Coronary artery (tissue), 2 donors: ENCODE data around the gene DRAP1.

Source experiments
- DNase-seq: peaks from one replicate; pipeline ENCODE4 v3.0.0-alpha.2; 2017; ENCODE audit warnings: low spot score
- H3K27ac ChIP-seq, 2 donors: fragments of 200-600 bp; sonication (generic); one replicate each; pipeline ENCODE4 v1.5.1; 2016 to 2019
- H3K4me3 ChIP-seq: fragments of 200-600 bp; sonication (generic); 2 replicates; pipeline ENCODE4 v1.5.1; 2016; ENCODE audit warnings: mild to moderate bottlenecking, moderate library complexity
- CTCF ChIP-seq: fragments of 200-600 bp; sonication (generic); IDR thresholded peaks from one replicate; pipeline ENCODE4 v1.5.1; 2019; ENCODE audit warnings: antibody characterized with exemption

Gene DRAP1

DNA sequence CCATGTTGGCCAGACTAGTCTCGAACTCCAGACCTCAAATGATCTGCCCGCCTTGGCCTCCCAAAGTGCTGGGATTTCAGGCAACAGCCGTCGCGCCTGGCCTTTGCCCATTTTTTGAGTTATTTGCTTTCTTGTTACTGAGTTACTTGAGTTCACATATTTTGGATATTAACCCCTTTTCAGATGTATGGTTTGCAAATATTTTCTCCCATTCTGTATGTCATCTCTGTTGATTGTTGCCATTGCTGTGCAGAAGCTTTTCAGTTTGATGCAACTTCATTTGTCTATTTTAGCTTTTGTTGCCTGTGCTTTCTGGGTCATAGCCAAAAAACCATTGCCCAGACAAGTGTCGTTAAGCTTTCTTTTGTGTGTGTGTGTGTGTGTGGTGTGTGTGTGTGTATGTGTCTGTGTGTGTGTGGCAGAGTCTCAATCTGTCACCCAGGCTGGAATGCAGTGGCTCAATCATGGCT lies 32.9 kb downstream of the DRAP1 start:
- no peak overlapping the region for H3K27ac ChIP-seq
- H3K4me3 ChIP-seq, result no peak overlapping the region
- DNase-seq, result no peak
- no peak for TF ChIP-seq CTCF

DNA sequence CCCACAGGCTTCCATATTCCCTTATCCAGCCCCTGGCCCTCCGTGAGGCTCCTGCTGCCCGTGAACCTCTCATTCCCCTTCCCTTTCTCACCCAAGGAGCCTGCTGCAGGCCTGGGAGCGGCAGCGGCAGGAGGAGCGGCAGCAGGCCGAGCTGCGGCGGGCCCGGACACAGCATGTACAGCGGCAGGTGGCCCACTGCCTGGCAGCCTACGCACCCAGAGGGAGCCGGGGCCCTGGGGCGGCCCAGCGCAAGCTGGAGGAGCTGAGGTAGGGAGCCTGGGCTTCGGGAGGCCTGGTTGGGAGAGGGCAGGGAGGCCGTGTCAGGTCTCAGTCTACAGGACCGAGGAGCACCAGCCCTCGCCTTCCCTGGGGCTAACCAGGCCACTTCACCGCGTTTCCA lies 34.2 kb downstream of the DRAP1 start:
- Histone ChIP-seq H3K4me3 (no peak overlapping the region), H3K27ac (no peak overlapping the region)
- no peak for DNase-seq
- no peak for TF ChIP-seq CTCF

DNA sequence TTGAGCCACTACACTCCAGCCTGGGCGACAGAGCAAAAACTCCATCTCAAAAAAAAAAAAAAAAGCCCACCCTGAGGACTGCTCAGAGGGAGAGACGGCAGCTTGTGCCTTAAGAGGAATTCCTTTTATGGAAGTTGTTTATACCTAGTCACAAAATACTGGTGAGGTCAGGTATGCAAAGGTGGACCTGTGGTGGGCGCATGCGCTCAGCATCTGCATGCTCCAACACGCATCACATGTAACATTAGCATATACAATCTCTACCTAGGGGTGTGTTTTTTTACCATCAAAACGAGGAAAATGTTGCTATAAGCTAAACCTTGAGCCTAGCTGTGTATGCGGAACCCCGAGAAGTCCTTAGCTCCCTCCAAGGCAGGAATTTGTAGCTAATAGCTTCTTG lies 35.5 kb downstream of the DRAP1 start:
- no peak for TF ChIP-seq CTCF
- no peak for DNase-seq
- H3K4me3 ChIP-seq, result no peak overlapping the region
- no peak overlapping the region for H3K27ac ChIP-seq

DNA sequence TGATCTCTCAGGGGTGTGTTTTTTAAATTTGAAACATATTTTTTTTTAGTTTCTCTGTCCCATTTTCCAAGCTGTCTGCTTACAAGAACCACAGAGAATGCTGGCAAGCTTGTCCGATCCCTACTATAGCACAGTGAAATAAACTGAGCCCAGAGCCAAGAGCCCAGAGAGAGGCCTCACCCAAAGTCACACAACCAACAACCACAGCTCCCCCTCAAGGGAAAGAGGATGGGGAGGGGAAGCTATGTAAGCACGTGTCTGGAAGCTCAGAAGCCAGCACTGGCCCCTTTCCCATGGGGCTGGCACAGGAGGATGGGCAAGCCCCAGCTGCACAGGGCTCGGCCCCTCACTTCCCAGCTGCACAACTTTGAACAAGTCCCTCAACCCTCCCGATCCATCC lies 39.1 kb downstream of the DRAP1 start:
- Histone ChIP-seq H3K27ac (no peak overlapping the region), H3K4me3 (no peak overlapping the region)
- no peak for TF ChIP-seq CTCF
- DNase-seq, result no peak

GRCh38 chr11:65958774-65959420 lies 39.7 kb downstream of the DRAP1 start:
- DNase-seq, result no peak
- TF ChIP-seq CTCF, result no peak
- H3K4me3 ChIP-seq, result no peak overlapping the region
- H3K27ac ChIP-seq, result no peak overlapping the region

DNA sequence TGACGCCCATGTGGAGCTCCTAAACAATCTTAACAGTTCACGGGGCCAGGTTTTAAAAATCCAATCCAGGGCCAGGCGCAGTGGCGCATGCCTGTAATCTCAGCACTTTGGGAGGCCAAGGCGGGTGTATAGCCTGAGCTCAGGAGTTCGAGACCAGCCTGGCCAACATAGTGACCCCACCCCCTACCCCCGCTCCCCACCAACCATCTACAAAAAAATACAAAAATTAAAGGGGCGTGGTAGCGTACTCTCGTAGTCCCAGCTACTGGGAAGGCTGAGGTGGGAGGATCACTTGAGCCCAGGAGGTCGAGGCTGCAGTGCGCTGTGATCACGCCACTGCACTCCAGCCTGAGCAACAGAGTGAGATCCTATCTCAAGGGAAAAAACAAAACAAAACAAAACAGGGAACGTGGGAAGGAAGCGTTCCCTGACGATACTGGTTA lies 41.6 kb downstream of the DRAP1 start:
- peak overlapping the region; percentile 100 for H3K4me3 ChIP-seq
- DNase-seq, result no peak
- no peak for TF ChIP-seq CTCF
- H3K27ac ChIP-seq, result peak overlapping the region; percentile 86 to 96

DNA sequence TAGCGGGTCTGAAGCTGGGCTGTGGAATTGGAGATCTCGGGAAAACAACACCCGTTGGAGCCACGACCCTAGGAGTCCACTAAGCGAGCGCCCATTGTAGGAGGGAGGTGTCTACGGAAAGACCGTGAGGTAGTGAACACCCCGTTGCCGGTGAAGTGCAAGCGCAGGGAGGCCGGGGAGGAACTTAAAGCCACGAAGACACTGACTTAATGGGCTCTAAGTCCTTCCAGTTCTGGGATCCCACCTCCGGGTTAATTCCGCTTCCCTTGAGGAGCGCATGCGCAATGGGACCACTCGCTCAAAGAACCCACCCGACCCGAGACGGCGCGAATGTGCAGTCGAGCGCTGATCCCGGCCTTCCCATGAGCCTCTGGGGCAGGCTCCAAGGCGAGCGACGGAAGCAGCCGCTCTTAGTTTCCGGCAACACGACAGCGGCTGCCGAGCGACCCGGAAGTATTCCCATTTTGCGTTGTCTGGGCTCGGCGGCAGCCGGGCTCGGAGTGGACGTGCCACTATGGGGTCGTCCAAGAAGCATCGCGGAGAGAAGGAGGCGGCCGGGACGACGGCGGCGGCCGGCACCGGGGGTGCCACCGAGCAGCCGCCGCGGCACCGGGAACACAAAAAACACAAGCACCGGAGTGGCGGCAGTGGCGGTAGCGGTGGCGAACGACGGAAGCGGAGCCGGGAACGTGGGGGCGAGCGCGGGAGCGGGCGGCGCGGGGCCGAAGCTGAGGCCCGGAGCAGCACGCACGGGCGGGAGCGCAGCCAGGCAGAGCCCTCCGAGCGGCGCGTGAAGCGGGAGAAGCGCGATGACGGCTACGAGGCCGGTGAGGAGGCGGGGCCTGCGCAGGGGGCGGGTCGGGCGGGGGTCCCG lies 42.3 kb downstream of the DRAP1 start, which contains the start of gene SART1:
Gene SART1, plus strand, starts transcription at position 468 of the 874 bp plus-strand sequence. Its CDS starts 47 bp downstream, at position 515.
- H3K27ac ChIP-seq, result peak within 1 kb of the TSS; percentile 86 to 96
- H3K4me3 ChIP-seq, result peak within 1 kb of the TSS; percentile 100
- no peak for TF ChIP-seq CTCF
- DNase-seq, result peak; percentile 98
